GM23248 (cell line): Measurements from ENCODE around the gene AKR1A1. TPM values are rescaled to one million over a fixed set of nuclear protein-coding genes. Genes with fewer than 3 reads are reported as not detected.

Experiments
- DNase-seq: peaks from one replicate; pipeline ENCODE4 v3.0.0-alpha.2; 2015
- H2AFZ ChIP-seq: fragments of 200-600 bp; sonication (generic); 2 replicates; pipeline ENCODE4 v1.6.1; 2016; ENCODE audit warnings: antibody characterized with exemption
- H3F3A ChIP-seq: fragments of 200-600 bp; sonication (generic); 2 replicates; pipeline ENCODE4 v1.6.1; 2016; ENCODE audit warnings: mild to moderate bottlenecking, antibody characterized with exemption, mixed run types; ENCODE audit not compliant: insufficient read depth
- H3K27ac ChIP-seq: fragments of 200-600 bp; sonication (generic); 2 replicates; pipeline ENCODE4 v1.5.1; 2016; ENCODE audit warnings: mild to moderate bottlenecking
- H3K27me3 ChIP-seq: fragments of 200-600 bp; sonication (generic); replicated peaks from 2 replicates; pipeline ENCODE4 v1.6.1; 2016; ENCODE audit warnings: mild to moderate bottlenecking; ENCODE audit not compliant: insufficient read depth
- H3K36me3 ChIP-seq: fragments of 200-600 bp; sonication (generic); 2 replicates; pipeline ENCODE4 v1.6.1; 2016; ENCODE audit warnings: low read depth, mild to moderate bottlenecking
- H3K4me1 ChIP-seq: fragments of 200-600 bp; sonication (generic); 2 replicates; pipeline ENCODE4 v1.6.1; 2016; ENCODE audit warnings: mild to moderate bottlenecking; ENCODE audit not compliant: insufficient read depth
- H3K4me2 ChIP-seq: fragments of 200-600 bp; sonication (generic); one replicate; pipeline ENCODE4 v1.6.1; 2016; ENCODE audit warnings: mild to moderate bottlenecking; ENCODE audit not compliant: unreplicated experiment
- H3K4me3 ChIP-seq: fragments of 200-600 bp; sonication (generic); 2 replicates; pipeline ENCODE4 v1.5.1; 2016; ENCODE audit warnings: mild to moderate bottlenecking
- H3K79me2 ChIP-seq: fragments of 200-600 bp; sonication (generic); 2 replicates; pipeline ENCODE4 v1.6.1; 2016; ENCODE audit warnings: mild to moderate bottlenecking; ENCODE audit not compliant: insufficient read depth
- H3K9ac ChIP-seq: fragments of 200-600 bp; sonication (generic); 2 replicates; pipeline ENCODE4 v1.6.1; 2016; ENCODE audit warnings: mild to moderate bottlenecking
- H3K9me2 ChIP-seq: fragments of 200-600 bp; sonication (generic); 2 replicates; pipeline ENCODE4 v1.6.1; 2016; ENCODE audit warnings: mixed run types, mild to moderate bottlenecking, moderate library complexity; ENCODE audit not compliant: insufficient read depth
- H3K9me3 ChIP-seq: fragments of 200-600 bp; sonication (generic); one replicate; pipeline ENCODE4 v1.6.1; 2017; ENCODE audit warnings: low read depth
- H4K20me1 ChIP-seq: fragments of 200-600 bp; sonication (generic); 2 replicates; pipeline ENCODE4 v1.6.0; 2016; ENCODE audit not compliant: insufficient read depth
- EZH2 ChIP-seq: fragments of 200-600 bp; sonication (generic); IDR thresholded peaks from 2 replicates; pipeline ENCODE4 v1.6.1; 2018; ENCODE audit warnings: antibody characterized with exemption, mild to moderate bottlenecking; ENCODE audit not compliant: insufficient read depth, poor library complexity, severe bottlenecking
- EZH2phosphoT487 ChIP-seq: fragments of 200-600 bp; sonication (generic); IDR thresholded peaks from 2 replicates; pipeline ENCODE4 v1.6.1; 2018; ENCODE audit warnings: antibody characterized with exemption, moderate library complexity, mild to moderate bottlenecking, low read depth; ENCODE audit not compliant: insufficient read depth
- WGBS, 2 experiments: methylation state at CpG; one replicate each; pipeline ENCODE4 v1.1.6; 2015 to 2017; ENCODE audit warnings: low lambda C conversion rate in 2 of 2, low coverage in 1 of 2; ENCODE audit errors: missing lambda C conversion rate in 2 of 2; 5-methylcytosine and 5-hydroxymethylcytosine counted together
- in situ Hi-C: fragments of 300-500 bp; cut with MboI; formaldehyde crosslinking; loops from 2 replicates; pipeline ENCODE4 v1.15.0; 2020
- polyA plus RNA-seq: library from polyadenylated mRNA; unstranded; fragments of >200 nt; fragmentation: Nextera tagmentation; extraction: Ambion mirVana; gene quantifications from 2 replicates; pipeline ENCODE4 v1.2.1, GENCODE V29; 2016
- total RNA-seq: library from RNA; depleted of rRNA; stranded (reverse); fragments of >200 nt; shearing (Covaris generic); gene quantifications from 2 replicates; pipeline ENCODE4 v1.2.3, GENCODE V29; 2014

AKR1A1 gene
- total and polyA plus RNA-seq, 2 experiments from 2014 or later: 86.9 to 106 TPM

GRCh38 chr1:45545019-45545493 is 5.6 kb upstream of the AKR1A1 start:
- no peak for DNase-seq
- no peak overlapping the region for H3K9ac ChIP-seq
- no peaks in the 10 kb centered on the region for H3F3A ChIP-seq
- H2AFZ ChIP-seq: 0 out of 2 replicates have a peak overlapping the region, but pooled peaks have one; percentile 26
- no peaks in the 10 kb centered on the region for H3K79me2 ChIP-seq
- H3K4me2 ChIP-seq: no peak overlapping the region
- H3K4me3 ChIP-seq: no peak overlapping the region
- no peaks in the 10 kb centered on the region for H3K9me3 ChIP-seq
- H3K36me3 ChIP-seq: no peaks in the 10 kb centered on the region
- H3K27ac ChIP-seq: no peak overlapping the region
- TF ChIP-seq EZH2phosphoT487 (no peak), EZH2 (no peak)
- no peaks in the 10 kb centered on the region for H3K4me1 ChIP-seq
- in situ Hi-C loops: no loop called here
- no peaks in the 10 kb centered on the region for H4K20me1 ChIP-seq
- H3K9me2 ChIP-seq: no peaks in the 10 kb centered on the region
- no peaks in the 10 kb centered on the region for H3K27me3 ChIP-seq
- WGBS, 2 experiments: 77 to 78% methylated on average over 6 of the region's 6 CpGs

GRCh38 chr1:45545553-45546310 is 4.9 kb upstream of the AKR1A1 start:
- Histone ChIP-seq H3K27me3 (no peaks in the 10 kb centered on the region), H3K27ac (no peak overlapping the region), H3K79me2 (peaks cover under 1% of the 10 kb centered on the region; the same call in 1 of the 2 replicates), H3K9me3 (no peaks in the 10 kb centered on the region), H3K36me3 (no peaks in the 10 kb centered on the region), H2AFZ (0 out of 2 replicates have a peak overlapping the region, but pooled peaks have one; percentile 26), H4K20me1 (no peaks in the 10 kb centered on the region), H3F3A (no peaks in the 10 kb centered on the region), H3K4me2 (no peak overlapping the region), H3K4me1 (no peaks in the 10 kb centered on the region), H3K4me3 (no peak overlapping the region), H3K9me2 (no peaks in the 10 kb centered on the region), H3K9ac (no peak overlapping the region)
- WGBS, 2 experiments: 79 to 87% methylated on average over 7 of the region's 7 CpGs
- no peak for DNase-seq
- in situ Hi-C loops: no loop called here
- TF ChIP-seq EZH2 (no peak), EZH2phosphoT487 (no peak)

DNA sequence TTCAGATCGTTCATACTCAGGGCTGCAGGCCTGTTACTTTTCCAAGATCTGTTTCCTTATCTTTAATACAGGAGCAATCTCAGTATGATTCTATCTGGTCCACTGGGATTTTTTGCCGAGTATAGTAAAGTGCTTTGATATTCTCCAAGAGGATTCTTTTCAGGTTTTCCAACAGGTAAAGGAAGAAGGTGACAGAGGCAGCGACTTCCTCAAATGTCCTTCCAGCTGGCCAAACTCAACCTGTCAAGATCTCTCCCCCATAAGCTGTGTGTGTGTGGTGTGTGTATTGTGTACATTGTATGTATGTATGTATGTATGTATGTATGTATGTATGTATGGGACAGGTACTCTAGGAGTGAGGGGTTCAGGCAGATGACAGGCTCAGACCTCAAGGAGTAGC is 1.1 kb downstream of the AKR1A1 start:
- Histone ChIP-seq H3F3A (no peaks in the 10 kb centered on the region), H3K36me3 (0 out of 2 replicates have a peak, but pooled peaks cover 3% of the 10 kb centered on the region), H4K20me1 (no peaks in the 10 kb centered on the region), H3K79me2 (peaks cover 50% of the 10 kb centered on the region), H3K4me1 (no peaks in the 10 kb centered on the region), H3K9ac (peak overlapping the region; percentile 86), H2AFZ (peak overlapping the region; percentile 94; the same call in 1 of the 2 replicates), H3K4me2 (peak overlapping the region; percentile 75), H3K9me3 (no peaks in the 10 kb centered on the region), H3K27ac (no peak overlapping the region), H3K9me2 (no peaks in the 10 kb centered on the region), H3K4me3 (peak overlapping the region; percentile 99), H3K27me3 (no peaks in the 10 kb centered on the region)
- 0 to 2% methylated on average over 3 of the region's 3 CpGs for WGBS, 2 experiments
- no peak for TF ChIP-seq EZH2
- TF ChIP-seq EZH2phosphoT487: no peak
- no peak for DNase-seq
- in situ Hi-C loops: no loop called here

GRCh38 chr1:45552331-45552730 is 1.7 kb downstream of the AKR1A1 start:
- Histone ChIP-seq H3K9me3 (no peaks in the 10 kb centered on the region), H3K36me3 (0 out of 2 replicates have a peak, but pooled peaks cover 3% of the 10 kb centered on the region), H3K79me2 (peaks cover 50% of the 10 kb centered on the region), H3K4me2 (peak overlapping the region; percentile 75), H3K9me2 (no peaks in the 10 kb centered on the region), H3K27ac (no peak overlapping the region), H3K9ac (0 out of 2 replicates have a peak overlapping the region, but pooled peaks have one; percentile 86), H3K4me1 (no peaks in the 10 kb centered on the region), H3K27me3 (no peaks in the 10 kb centered on the region), H3F3A (no peaks in the 10 kb centered on the region), H4K20me1 (no peaks in the 10 kb centered on the region), H2AFZ (no peak overlapping the region), H3K4me3 (peak overlapping the region; percentile 99)
- WGBS, 2 experiments: 93 to 100% methylated on average over 1 of the region's 1 CpG
- no peak for DNase-seq
- in situ Hi-C loops: no loop called here
- no peak for TF ChIP-seq EZH2phosphoT487
- no peak for TF ChIP-seq EZH2
